Prostate gland (tissue), 2 donors: Measurements from ENCODE around the gene KIF18A. TPM values are rescaled to one million over a fixed set of nuclear protein-coding genes. Genes with fewer than 3 reads are reported as not detected.

ENCODE experiments used
- DNase-seq: peaks from one replicate; pipeline ENCODE4 v3.0.0-alpha.2; 2019; ENCODE audit warnings: low spot score
- H3K27ac ChIP-seq, 2 donors: fragments of 200-600 bp; sonication (generic); 2 replicates each; pipeline ENCODE4 v1.5.1; 2017 to 2019
- H3K27me3 ChIP-seq: fragments of 200-600 bp; sonication (generic); replicated peaks from 2 replicates; pipeline ENCODE4 v1.5.1; 2019; ENCODE audit not compliant: insufficient read depth
- H3K36me3 ChIP-seq, 2 donors: fragments of 200-600 bp; sonication (generic); 1 replicate in 1 of 2; 2 replicates in 1 of 2; pipeline versions ENCODE4 v1.5.1 to v1.8.1; 2017 to 2019
- H3K4me1 ChIP-seq: fragments of 200-600 bp; sonication (generic); replicated peaks from 2 replicates; pipeline ENCODE4 v1.5.1; 2019
- H3K4me3 ChIP-seq, 2 donors: fragments of 200-600 bp; sonication (generic); 2 replicates each; pipeline ENCODE4 v1.5.1; 2017 to 2019
- H3K9me3 ChIP-seq: fragments of 200-600 bp; sonication (generic); 2 replicates; pipeline ENCODE4 v1.5.1; 2017
- CTCF ChIP-seq, 4 experiments: fragments of 200-600 bp in 2 of 4; fragments of 450-650 bp in 2 of 4; sonication (generic) in 2 of 4; IDR thresholded peaks; 1 replicate in 3 of 4; 2 replicates in 1 of 4; pipeline ENCODE4 v1.5.1; 2016 to 2019; ENCODE audit warnings: antibody characterized with exemption in 4 of 4, mild to moderate bottlenecking in 2 of 4, moderate library complexity in 2 of 4
- POLR2A ChIP-seq: fragments of 450-650 bp; IDR thresholded peaks from one replicate; pipeline ENCODE4 v1.6.1; 2016; ENCODE audit warnings: antibody characterized with exemption, mild to moderate bottlenecking
- POLR2AphosphoS5 ChIP-seq: sonication (generic); formaldehyde crosslinking; IDR thresholded peaks from one replicate; pipeline ENCODE4 v1.6.1; 2017; ENCODE audit warnings: antibody characterized with exemption
- WGBS: methylation state at CpG from one replicate; pipeline ENCODE4 v1.1.5; 2018; 5-methylcytosine and 5-hydroxymethylcytosine counted together
- intact Hi-C: fragments of 100-400 bp; cut with DNase I; formaldehyde crosslinking; loops from one replicate; pipeline ENCODE4 v1.14.2; 2022
- total RNA-seq, 2 donors: library from RNA; depleted of rRNA; stranded (reverse); fragments of >200 nt; gene quantifications; one replicate each; pipeline ENCODE4 v1.1.0, GENCODE V29; 2016

The KIF18A gene
- total RNA-seq, 2 donors from 2014 or later, result 0.73 to 3.8 TPM

DNA sequence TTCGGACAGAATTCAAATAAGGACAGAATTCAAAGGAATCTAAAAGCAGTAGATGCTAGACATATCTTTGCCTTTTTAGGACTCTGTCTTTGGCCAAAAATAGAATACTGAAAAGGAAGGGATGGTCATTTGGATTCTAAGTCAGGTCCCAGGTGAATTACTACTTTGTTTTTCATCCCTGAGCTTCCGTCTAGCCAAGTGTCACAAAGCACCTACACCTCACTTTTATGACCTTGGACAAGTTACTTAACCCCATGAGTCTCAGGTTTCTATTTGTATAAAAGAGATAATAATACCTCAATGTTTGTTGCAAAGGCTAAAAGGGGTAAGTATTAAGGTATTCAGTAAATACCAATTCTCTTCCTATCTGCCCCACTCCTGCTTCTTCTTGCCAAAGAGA, 7.3 kb downstream of the KIF18A start:
- H3K36me3 ChIP-seq, result no peaks in the 10 kb centered on the region
- no peak overlapping the region for H3K27ac ChIP-seq
- H3K4me3 ChIP-seq, result no peak overlapping the region
- H3K27me3 ChIP-seq, result no peaks in the 10 kb centered on the region
- 88% methylated on average over 2 of the region's 2 CpGs for WGBS
- H3K9me3 ChIP-seq, result no peaks in the 10 kb centered on the region
- intact Hi-C loops, result no loop called here
- no peak for DNase-seq
- TF ChIP-seq POLR2AphosphoS5 (no peak), CTCF (IDR thresholded peaks at IDR 0.05) (no peak), POLR2A (no peak)
- H3K4me1 ChIP-seq, result no peaks in the 10 kb centered on the region

DNA sequence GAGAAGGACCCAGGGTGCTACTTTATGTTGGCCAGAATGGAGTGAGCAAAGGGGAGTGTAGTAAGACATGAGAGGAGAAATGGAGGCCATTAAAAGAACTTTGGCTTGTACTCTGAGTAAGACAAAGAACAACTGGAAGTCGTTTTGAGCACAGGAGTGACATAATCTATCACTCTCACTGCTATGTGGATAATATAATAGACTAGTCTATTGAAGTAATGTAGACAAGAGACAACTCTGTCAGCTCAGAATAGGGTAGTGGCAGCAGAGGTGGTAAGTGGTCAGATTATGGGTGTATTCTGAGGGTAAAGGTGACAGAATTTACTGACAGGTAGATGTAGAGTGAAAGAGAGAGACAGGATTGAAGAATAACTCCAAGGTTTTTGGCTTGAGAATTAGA, 8.2 kb downstream of the KIF18A start:
- intact Hi-C loops, result no loop called here
- no peaks in the 10 kb centered on the region for H3K27me3 ChIP-seq
- no peak overlapping the region for H3K4me3 ChIP-seq
- H3K9me3 ChIP-seq, result no peaks in the 10 kb centered on the region
- 71% methylated on average over 1 of the region's 1 CpG for WGBS
- TF ChIP-seq POLR2AphosphoS5 (no peak), POLR2A (no peak), CTCF (IDR thresholded peaks at IDR 0.05) (no peak)
- no peak overlapping the region for H3K27ac ChIP-seq
- H3K4me1 ChIP-seq, result no peaks in the 10 kb centered on the region
- DNase-seq, result no peak
- no peaks in the 10 kb centered on the region for H3K36me3 ChIP-seq

DNA sequence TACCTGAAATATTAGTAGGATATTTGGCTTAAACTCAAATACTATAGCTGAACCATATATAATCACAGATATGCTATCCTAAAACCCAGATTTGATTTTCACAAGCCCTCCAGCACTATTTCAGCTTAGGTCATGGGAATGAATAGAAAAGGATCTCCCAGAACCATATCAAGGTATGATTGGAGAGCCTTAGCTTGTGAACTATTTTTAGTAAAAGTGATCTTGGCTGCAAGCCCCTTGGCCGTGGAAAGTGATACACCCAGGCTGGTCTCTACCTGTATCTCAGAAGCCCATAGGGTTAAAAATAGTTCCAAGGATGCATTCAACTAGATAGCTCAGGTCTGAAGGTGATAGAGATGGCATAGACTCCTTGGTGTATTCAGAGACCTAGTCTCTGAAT, 9.7 kb downstream of the KIF18A start:
- no peak for DNase-seq
- 61% methylated on average over 1 of the region's 1 CpG for WGBS
- intact Hi-C loops, result no loop called here
- TF ChIP-seq POLR2A, result no peak
- no peak for TF ChIP-seq POLR2AphosphoS5
- TF ChIP-seq CTCF (IDR thresholded peaks at IDR 0.05), result no peak
- Histone ChIP-seq H3K27me3 (no peaks in the 10 kb centered on the region), H3K4me1 (no peaks in the 10 kb centered on the region), H3K36me3 (no peaks in the 10 kb centered on the region), H3K27ac (no peak overlapping the region), H3K9me3 (no peaks in the 10 kb centered on the region), H3K4me3 (no peak overlapping the region)

- intact Hi-C loops, result no loop called here
- Histone ChIP-seq H3K27me3 (no peaks in the 10 kb centered on the region), H3K36me3 (no peaks in the 10 kb centered on the region), H3K4me3 (no peak overlapping the region), H3K27ac (no peak overlapping the region), H3K4me1 (no peaks in the 10 kb centered on the region), H3K9me3 (no peaks in the 10 kb centered on the region)
- TF ChIP-seq POLR2A (no peak), CTCF (IDR thresholded peaks at IDR 0.05) (no peak), POLR2AphosphoS5 (no peak)
- no peak for DNase-seq
These were observed 15.2 kb downstream of the KIF18A start for GRCh38 chr11:28092786-28093185.

GRCh38 chr11:28090052-28090749, 17.8 kb downstream of the KIF18A start:
- no peaks in the 10 kb centered on the region for H3K27me3 ChIP-seq
- H3K4me1 ChIP-seq, result no peaks in the 10 kb centered on the region
- no peaks in the 10 kb centered on the region for H3K36me3 ChIP-seq
- 64% methylated on average over 2 of the region's 2 CpGs for WGBS
- TF ChIP-seq POLR2AphosphoS5, result no peak
- no peak for TF ChIP-seq POLR2A
- TF ChIP-seq CTCF (IDR thresholded peaks at IDR 0.05), result no peak
- H3K4me3 ChIP-seq, result no peak overlapping the region
- H3K9me3 ChIP-seq, result no peaks in the 10 kb centered on the region
- no peak for DNase-seq
- no peak overlapping the region for H3K27ac ChIP-seq
- intact Hi-C loops, result no loop called here
